SK-N-MC (cell line): ENCODE results near the gene COA7.

Experiments used
- EZH2 ChIP-seq: fragments of 200-600 bp; sonication (generic); IDR thresholded peaks from one replicate; pipeline ENCODE4 v1.6.1; 2017; ENCODE audit warnings: antibody characterized with exemption
- FOXP2 ChIP-seq: optimal IDR thresholded peaks from 2 replicates; pipeline ENCODE3; 2011; ENCODE audit warnings: mild to moderate bottlenecking, moderate library complexity; ENCODE audit not compliant: insufficient read depth; ENCODE audit errors: extremely low read length, control extremely low read depth
- POLR2AphosphoS5 ChIP-seq: IDR thresholded peaks from 2 replicates; pipeline ENCODE4 v1.6.1; 2012; ENCODE audit warnings: mild to moderate bottlenecking, low read depth, low read length, borderline replicate concordance

- TF ChIP-seq POLR2AphosphoS5 = no peak
- no peak for TF ChIP-seq EZH2
- no peak for TF ChIP-seq FOXP2
Measured at GRCh38 chr1:52709016-52709415, 10.9 kb upstream of the COA7 start.
